Measurements from ENCODE around the gene TRDN. TPM values are rescaled to one million over a fixed set of nuclear protein-coding genes. Genes with fewer than 3 reads are reported as not detected.
"Not testable (repeated sequence)": the region's sequence is repeated elsewhere in the genome, so short reads cannot be mapped to it uniquely, and the experiment has no call there.

TRDN gene
- total RNA-seq, 1 experiment from 2014 or later, result 10.4 TPM

DNA sequence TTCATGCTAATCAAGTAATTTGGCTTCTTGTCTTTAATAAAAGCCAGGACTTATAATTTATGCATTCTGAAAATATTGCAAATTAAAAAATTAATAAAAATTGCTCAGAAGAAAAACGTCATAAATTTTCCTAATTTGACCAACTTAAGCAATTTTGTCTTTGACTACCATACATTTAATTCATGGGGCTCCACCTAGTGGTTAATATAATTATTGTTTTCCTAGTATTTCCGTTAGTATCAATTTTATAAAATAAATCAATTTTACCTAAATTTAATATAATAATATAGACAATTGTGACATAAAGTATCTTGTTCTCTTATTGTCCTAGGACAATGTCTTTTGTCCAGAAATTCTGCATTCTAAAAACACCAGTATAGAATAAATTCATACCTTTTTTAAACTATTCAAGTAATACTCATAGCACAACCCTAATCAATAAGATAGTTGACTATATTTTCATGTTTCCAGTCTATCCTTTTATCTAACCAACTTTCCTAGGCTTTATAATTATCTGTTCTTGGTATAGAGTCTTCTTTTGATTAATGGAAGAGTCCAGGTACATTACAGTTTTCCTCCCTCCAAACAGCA lies 319.9 kb downstream of the TRDN start:
- no peak overlapping the region for H2AFZ ChIP-seq (ENCODE audit: low read length)
- H3K79me1 ChIP-seq (ENCODE audit: insufficient read depth, low read depth, low read length, poor library complexity, severe bottlenecking), result no peaks in the 10 kb centered on the region
- H3K9me3 ChIP-seq (ENCODE audit: control insufficient read depth, low read depth, low read length), result no peaks in the 10 kb centered on the region
- Mint-ChIP-seq H3K4me3 (no peak overlapping the region), H3K27me3 (ENCODE audit: low read depth) (no peaks in the 10 kb centered on the region; the same call in 1 of the 2 replicates), H3K9me3 (peaks cover 0 to 4% of the 10 kb centered on the region in 2 experiments; a peak in 1 of 5 replicates), H3K4me1 (no peaks in the 10 kb centered on the region), H3K27ac (no peak overlapping the region), H3K36me3 (ENCODE audit: insufficient read depth in 1 of 3, low read depth in 3 of 3) (peaks cover 0 to 8% (median 0%) of the 10 kb centered on the region in 3 experiments; a peak in 1 of 7 replicates)
- no peak overlapping the region for H3K14ac ChIP-seq (ENCODE audit: insufficient read depth, low read length)
- no peak overlapping the region for H3K56ac ChIP-seq (ENCODE audit: insufficient read length, low read depth, low read length)
- H4K91ac ChIP-seq (ENCODE audit: insufficient read length, low read depth, low read length), result no peak overlapping the region
- H4K8ac ChIP-seq (replicated peaks; ENCODE audit: insufficient read length, low read depth, low read length), result no peak overlapping the region
- H3K18ac ChIP-seq (ENCODE audit: insufficient read length, low read depth, low read length), result no peak overlapping the region
- no peaks in the 10 kb centered on the region for H3K27me3 ChIP-seq (ENCODE audit: insufficient read depth, low read length)
- no peak overlapping the region for H3K4ac ChIP-seq (ENCODE audit: low read depth, low read length)
- no peak overlapping the region for H2BK5ac ChIP-seq (ENCODE audit: insufficient read length, low read length)
- no peak overlapping the region for H3K27ac ChIP-seq (ENCODE audit: insufficient read length, low read depth, low read length)
- H3K79me2 ChIP-seq (ENCODE audit: insufficient read depth, low read length), result no peaks in the 10 kb centered on the region
- TF ChIP-seq, protein P1, sequence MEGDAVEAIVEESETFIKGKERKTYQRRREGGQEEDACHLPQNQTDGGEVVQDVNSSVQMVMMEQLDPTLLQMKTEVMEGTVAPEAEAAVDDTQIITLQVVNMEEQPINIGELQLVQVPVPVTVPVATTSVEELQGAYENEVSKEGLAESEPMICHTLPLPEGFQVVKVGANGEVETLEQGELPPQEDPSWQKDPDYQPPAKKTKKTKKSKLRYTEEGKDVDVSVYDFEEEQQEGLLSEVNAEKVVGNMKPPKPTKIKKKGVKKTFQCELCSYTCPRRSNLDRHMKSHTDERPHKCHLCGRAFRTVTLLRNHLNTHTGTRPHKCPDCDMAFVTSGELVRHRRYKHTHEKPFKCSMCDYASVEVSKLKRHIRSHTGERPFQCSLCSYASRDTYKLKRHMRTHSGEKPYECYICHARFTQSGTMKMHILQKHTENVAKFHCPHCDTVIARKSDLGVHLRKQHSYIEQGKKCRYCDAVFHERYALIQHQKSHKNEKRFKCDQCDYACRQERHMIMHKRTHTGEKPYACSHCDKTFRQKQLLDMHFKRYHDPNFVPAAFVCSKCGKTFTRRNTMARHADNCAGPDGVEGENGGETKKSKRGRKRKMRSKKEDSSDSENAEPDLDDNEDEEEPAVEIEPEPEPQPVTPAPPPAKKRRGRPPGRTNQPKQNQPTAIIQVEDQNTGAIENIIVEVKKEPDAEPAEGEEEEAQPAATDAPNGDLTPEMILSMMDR (conservative IDR thresholded peaks at IDR 0.05), result peak; percentile 77
- no peak overlapping the region for H2BK120ac ChIP-seq (ENCODE audit: low read depth, low read length, poor library complexity, severe bottlenecking)
- no peak overlapping the region for H2BK15ac ChIP-seq (ENCODE audit: low read depth, low read length)
- no peak overlapping the region for H2BK20ac ChIP-seq (ENCODE audit: low read depth, low read length, poor library complexity, severe bottlenecking)
- H4K5ac ChIP-seq (ENCODE audit: insufficient read length, low read depth, low read length), result no peak overlapping the region
- H3K9ac ChIP-seq (ENCODE audit: extremely low read depth, insufficient read length, low read length), result no peak overlapping the region
- H3K23ac ChIP-seq (ENCODE audit: insufficient read length, low read depth, low read length), result no peak overlapping the region
- no peak overlapping the region for H3K4me2 ChIP-seq (ENCODE audit: insufficient read depth, insufficient read length, low read length)
- WGBS (ENCODE audit: extremely low coverage, insufficient read length, low lambda C conversion rate), result no CpG with 5 or more reads among the region's 2 CpGs
- H3K23me2 ChIP-seq (ENCODE audit: insufficient read length, low read depth, low read length, poor library complexity, severe bottlenecking), result no peaks in the 10 kb centered on the region
- H4K20me1 ChIP-seq (ENCODE audit: control insufficient read depth, insufficient read depth, insufficient read length), result no peaks in the 10 kb centered on the region
- no peak overlapping the region for H2BK12ac ChIP-seq (ENCODE audit: insufficient read length, low read depth, low read length)
- H3T11ph ChIP-seq (ENCODE audit: low read length), result no peak overlapping the region
- H3K4me1 ChIP-seq (ENCODE audit: insufficient read depth, low read length), result no peaks in the 10 kb centered on the region
- no peak for DNase-seq
- H2AK5ac ChIP-seq (ENCODE audit: insufficient read length, low read length), result no peak overlapping the region

DNA sequence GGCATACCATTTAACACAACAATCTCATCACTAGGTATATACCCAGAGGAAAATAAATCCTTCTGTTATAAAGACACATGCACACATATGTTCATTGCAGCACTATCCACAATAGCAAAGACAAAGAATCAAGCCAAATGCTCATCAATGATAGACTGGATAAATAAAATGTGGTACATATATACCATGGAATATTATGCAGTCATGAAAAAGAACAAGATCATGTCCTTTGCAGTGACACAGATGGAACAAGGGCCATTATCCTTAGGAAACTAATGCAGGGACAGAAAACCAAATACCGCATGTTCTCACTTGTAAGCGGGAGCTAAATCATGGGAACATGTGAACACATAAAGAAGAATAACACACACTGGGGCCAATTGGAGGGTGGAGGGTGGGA lies 322.3 kb downstream of the TRDN start:
- H2BK15ac ChIP-seq (ENCODE audit: low read depth, low read length); H3K27ac ChIP-seq (ENCODE audit: insufficient read length, low read depth, low read length); H3K4me3 Mint-ChIP-seq; H3K27me3 Mint-ChIP-seq (ENCODE audit: low read depth); H3K23me2 ChIP-seq (ENCODE audit: insufficient read length, low read depth, low read length, poor library complexity, severe bottlenecking); H3K79me2 ChIP-seq (ENCODE audit: insufficient read depth, low read length); H3K4me1 ChIP-seq (ENCODE audit: insufficient read depth, low read length); H3K36me3 Mint-ChIP-seq (ENCODE audit: insufficient read depth in 1 of 3, low read depth in 3 of 3); H3K27me3 ChIP-seq (ENCODE audit: insufficient read depth, low read length); H2AFZ ChIP-seq (ENCODE audit: low read length); H3K4ac ChIP-seq (ENCODE audit: low read depth, low read length); H3K9me3 Mint-ChIP-seq; H4K20me1 ChIP-seq (ENCODE audit: control insufficient read depth, insufficient read depth, insufficient read length); H2BK120ac ChIP-seq (ENCODE audit: low read depth, low read length, poor library complexity, severe bottlenecking); DNase-seq; H2BK12ac ChIP-seq (ENCODE audit: insufficient read length, low read depth, low read length); H3K4me1 Mint-ChIP-seq; H3K9ac ChIP-seq (ENCODE audit: extremely low read depth, insufficient read length, low read length); H4K5ac ChIP-seq (ENCODE audit: insufficient read length, low read depth, low read length); H3K18ac ChIP-seq (ENCODE audit: insufficient read length, low read depth, low read length); H2BK5ac ChIP-seq (ENCODE audit: insufficient read length, low read length); H3K56ac ChIP-seq (ENCODE audit: insufficient read length, low read depth, low read length); H3K9me3 ChIP-seq (ENCODE audit: control insufficient read depth, low read depth, low read length); H3K4me2 ChIP-seq (ENCODE audit: insufficient read depth, insufficient read length, low read length); H2AK5ac ChIP-seq (ENCODE audit: insufficient read length, low read length); H4K91ac ChIP-seq (ENCODE audit: insufficient read length, low read depth, low read length); H3K14ac ChIP-seq (ENCODE audit: insufficient read depth, low read length); H3K27ac Mint-ChIP-seq; H3T11ph ChIP-seq (ENCODE audit: low read length); H3K23ac ChIP-seq (ENCODE audit: insufficient read length, low read depth, low read length); H4K8ac ChIP-seq (replicated peaks; ENCODE audit: insufficient read length, low read depth, low read length); H2BK20ac ChIP-seq (ENCODE audit: low read depth, low read length, poor library complexity, severe bottlenecking); H3K79me1 ChIP-seq (ENCODE audit: insufficient read depth, low read depth, low read length, poor library complexity, severe bottlenecking): not testable (repeated sequence)
- no CpG with 5 or more reads among the region's 2 CpGs for WGBS (ENCODE audit: extremely low coverage, insufficient read length, low lambda C conversion rate)
